ENCODE results near the gene ASPHD2. TPM values are rescaled to one million over a fixed set of nuclear protein-coding genes. Genes with fewer than 3 reads are reported as not detected.
"Not testable (repeated sequence)": the region's sequence is repeated elsewhere in the genome, so short reads cannot be mapped to it uniquely, and the experiment has no call there.

Gene ASPHD2
- polyA plus RNA-seq, 1 experiment: 2.3 TPM

- H3K36me3 ChIP-seq (ENCODE audit: control insufficient read depth, insufficient read depth, low read length): no peaks in the 10 kb centered on the region
- CTCF ChIA-PET: interaction anchor here (1.2 to 2.2 kb wide), 2 partner anchors 15 to 23 kb away, joined by 3 to 13 read pairs; no protein-coding TSS in a partner anchor
- POLR2A ChIA-PET: no interaction called here
- H3K4me3 ChIP-seq (ENCODE audit: low read depth, low read length): no peak overlapping the region
- DNase-seq (ENCODE audit: low read depth): no peak
- no peaks in the 10 kb centered on the region for H3K27me3 ChIP-seq (ENCODE audit: control insufficient read depth, insufficient read depth, low read length)
- TF ChIP-seq CTCF (IDR thresholded peaks at IDR 0.05; ENCODE audit: insufficient read depth, low read depth, low read length): no peak
These were observed 8.8 kb downstream of the ASPHD2 start for GRCh38 chr22:26437694-26438392.

DNA sequence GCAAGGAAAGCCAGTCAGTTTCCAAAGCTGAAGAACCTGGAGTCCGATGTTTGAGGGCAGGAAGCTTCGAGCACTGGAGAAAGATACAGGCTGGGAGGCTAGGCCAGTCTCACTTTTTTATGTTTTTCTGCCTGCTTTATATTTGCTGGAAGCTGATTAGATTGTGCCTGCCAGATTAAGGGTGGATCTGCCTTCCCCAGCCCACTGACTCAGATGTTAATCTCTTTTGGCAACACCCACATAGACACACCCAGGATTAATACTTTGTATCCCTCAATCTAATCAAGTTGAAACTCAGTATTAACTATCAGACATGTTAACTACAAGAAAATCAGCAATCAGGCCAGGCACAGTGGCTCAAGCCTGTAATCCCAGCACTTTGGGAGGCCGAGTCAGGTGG is 9.7 kb downstream of the ASPHD2 start:
- H3K36me3 ChIP-seq (ENCODE audit: control insufficient read depth, insufficient read depth, low read length); DNase-seq (ENCODE audit: low read depth); H3K27me3 ChIP-seq (ENCODE audit: control insufficient read depth, insufficient read depth, low read length); POLR2A ChIA-PET; H3K4me3 ChIP-seq (ENCODE audit: low read depth, low read length): not testable (repeated sequence)
- CTCF ChIA-PET: interaction anchor here (0.6 to 2.2 kb wide), 3 partner anchors 22 to 29 kb away, joined by 3 to 13 read pairs (median 3); no protein-coding TSS in a partner anchor

GRCh38 chr22:26439559-26439958 is 10.5 kb downstream of the ASPHD2 start:
- TF ChIP-seq CTCF (IDR thresholded peaks at IDR 0.05; ENCODE audit: insufficient read depth, low read depth, low read length): no peak
- POLR2A ChIA-PET: interaction anchor here (1.0 kb wide), 1 partner anchor 8 kb away, joined by 3 read pairs; no protein-coding TSS in a partner anchor
- H3K36me3 ChIP-seq (ENCODE audit: control insufficient read depth, insufficient read depth, low read length): no peaks in the 10 kb centered on the region
- no peaks in the 10 kb centered on the region for H3K27me3 ChIP-seq (ENCODE audit: control insufficient read depth, insufficient read depth, low read length)
- H3K4me3 ChIP-seq (ENCODE audit: low read depth, low read length): no peak overlapping the region
- no peak for DNase-seq (ENCODE audit: low read depth)
- CTCF ChIA-PET: interaction anchor here (1.0 kb wide), 1 partner anchor 28 kb away, joined by 3 read pairs; no protein-coding TSS in a partner anchor

- Histone ChIP-seq H3K36me3 (ENCODE audit: control insufficient read depth, insufficient read depth, low read length) (no peaks in the 10 kb centered on the region), H3K27me3 (ENCODE audit: control insufficient read depth, insufficient read depth, low read length) (no peaks in the 10 kb centered on the region), H3K4me3 (ENCODE audit: low read depth, low read length) (no peak overlapping the region)
- ChIA-PET CTCF (interaction anchor here (0.6 to 1.1 kb wide), 2 partner anchors 11 to 17 kb away, joined by 3 read pairs; no protein-coding TSS in a partner anchor), POLR2A (interaction anchor here (0.6 kb wide), 1 partner anchor 46 kb away, joined by 7 read pairs; no protein-coding TSS in a partner anchor)
- TF ChIP-seq CTCF (IDR thresholded peaks at IDR 0.05; ENCODE audit: insufficient read depth, low read depth, low read length): no peak
- DNase-seq (ENCODE audit: low read depth): no peak
These were observed 13.2 kb downstream of the ASPHD2 start for GRCh38 chr22:26442086-26442756.

GRCh38 chr22:26443901-26444690 is 15.0 kb downstream of the ASPHD2 start:
- Histone ChIP-seq H3K36me3 (ENCODE audit: control insufficient read depth, insufficient read depth, low read length) (no peaks in the 10 kb centered on the region), H3K27me3 (ENCODE audit: control insufficient read depth, insufficient read depth, low read length) (no peaks in the 10 kb centered on the region), H3K4me3 (ENCODE audit: low read depth, low read length) (no peak overlapping the region)
- TF ChIP-seq CTCF (IDR thresholded peaks at IDR 0.05; ENCODE audit: insufficient read depth, low read depth, low read length): no peak
- POLR2A ChIA-PET: no interaction called here
- CTCF ChIA-PET: interaction anchor here (1.5 kb wide), 1 partner anchor 17 kb away, joined by 4 read pairs; no protein-coding TSS in a partner anchor
- no peak for DNase-seq (ENCODE audit: low read depth)

Measured in BJ (cell line).